GM12892 (cell line): ENCODE results near the gene HNRNPDL. TPM values are rescaled to one million over a fixed set of nuclear protein-coding genes. Genes with fewer than 3 reads are reported as not detected.
"Not testable (repeated sequence)": the region's sequence is repeated elsewhere in the genome, so short reads cannot be mapped to it uniquely, and the experiment has no call there.

Experiments
- DNase-seq: peaks from one replicate; pipeline ENCODE4 v3.0.0; 2011; ENCODE audit not compliant: insufficient read length
- FAIRE-seq: peaks from 2 replicates; lab custom pipeline; 2011; peaks lifted over from hg19 to GRCh38; lab: Jason Lieb, UNC
- POLR2A ChIP-seq: IDR thresholded peaks from 2 replicates; pipeline ENCODE4 v1.6.1; 2011; ENCODE audit warnings: low read depth, low read length, control low read depth
- POLR2AphosphoS5 ChIP-seq: IDR thresholded peaks from 2 replicates; pipeline ENCODE4 v1.6.1; 2011; ENCODE audit warnings: low read depth, low read length, control low read depth
- TAF1 ChIP-seq: IDR thresholded peaks from 2 replicates; pipeline ENCODE4 v1.6.1; 2011; ENCODE audit warnings: low read depth, mild to moderate bottlenecking, control low read depth, low read length, borderline replicate concordance
- polyA plus RNA-seq: library from polyadenylated mRNA; unstranded; fragments of >200 nt; gene quantifications from one replicate; pipeline ENCODE4 v1.2.1, GENCODE V29; 2012; ENCODE audit warnings: missing spikeins, inconsistent platforms; ENCODE audit not compliant: missing spikeins

The HNRNPDL gene
- 275 TPM for polyA plus RNA-seq

- TF ChIP-seq TAF1 (peak; percentile 70; the same call in 1 of the 2 replicates), POLR2A (peak; percentile 94; the same call in 1 of the 2 replicates), POLR2AphosphoS5 (peak; percentile 91)
- peak; percentile 96 for FAIRE-seq
These were observed at the start of gene HNRNPDL, which contains the start of gene ENOPH1 for GRCh38 chr4:82430193-82430963. Gene HNRNPDL (minus strand): TSS chr4:82430462. CDS start chr4:82429690, 772 bp downstream. Gene ENOPH1 (plus strand): TSS chr4:82430590. CDS start chr4:82430830, 240 bp downstream.

GRCh38 chr4:82479562-82479961 is 49.3 kb upstream of the HNRNPDL start:
- TF ChIP-seq POLR2A (no peak), TAF1 (no peak), POLR2AphosphoS5 (no peak)
- DNase-seq, result no peak
- no peak for FAIRE-seq

More at GRCh38 chr4:82430193-82430963, at the start of gene HNRNPDL, which contains the start of gene ENOPH1:
- DNase-seq, result peak; percentile 89

- not testable (repeated sequence) for DNase-seq, FAIRE-seq
These were observed 47.2 kb upstream of the HNRNPDL start for GRCh38 chr4:82477469-82477868.

- not testable (repeated sequence) for FAIRE-seq, DNase-seq
These were observed 45.7 kb upstream of the HNRNPDL start for GRCh38 chr4:82475931-82476330.

GRCh38 chr4:82473621-82474164 is 43.4 kb upstream of the HNRNPDL start:
- DNase-seq, result no peak
- no peak for FAIRE-seq
- no peak for TF ChIP-seq TAF1
- no peak for TF ChIP-seq POLR2A
- no peak for TF ChIP-seq POLR2AphosphoS5

GRCh38 chr4:82473080-82473479 is 42.8 kb upstream of the HNRNPDL start:
- DNase-seq, FAIRE-seq: not testable (repeated sequence)

GRCh38 chr4:82469791-82470345 is 39.6 kb upstream of the HNRNPDL start:
- no peak for TF ChIP-seq TAF1
- TF ChIP-seq POLR2AphosphoS5, result no peak
- no peak for TF ChIP-seq POLR2A
- FAIRE-seq, result no peak
- DNase-seq, result no peak

- FAIRE-seq, result no peak
- no peak for DNase-seq
- TF ChIP-seq TAF1, result no peak
- no peak for TF ChIP-seq POLR2A
These were observed 37.2 kb upstream of the HNRNPDL start for GRCh38 chr4:82467471-82467870.

GRCh38 chr4:82463221-82463620 is 33.0 kb upstream of the HNRNPDL start:
- no peak for DNase-seq
- TF ChIP-seq TAF1 (no peak), POLR2A (no peak), POLR2AphosphoS5 (no peak)
- FAIRE-seq, result no peak

- FAIRE-seq (peak; percentile 95), DNase-seq (peak; percentile 43)
- no peak for TF ChIP-seq POLR2AphosphoS5
- TF ChIP-seq TAF1, result no peak
- no peak for TF ChIP-seq POLR2A
These were observed 32.2 kb upstream of the HNRNPDL start for GRCh38 chr4:82462415-82462831.

GRCh38 chr4:82461710-82462109 is 31.4 kb upstream of the HNRNPDL start:
- no peak for FAIRE-seq
- TF ChIP-seq POLR2A (no peak), POLR2AphosphoS5 (no peak), TAF1 (no peak)
- DNase-seq, result no peak

- DNase-seq (no peak), FAIRE-seq (no peak)
- TF ChIP-seq POLR2A, result no peak
- no peak for TF ChIP-seq POLR2AphosphoS5
- no peak for TF ChIP-seq TAF1
These were observed 28.5 kb upstream of the HNRNPDL start for GRCh38 chr4:82458729-82459128.
